WERI-Rb-1 (cell line): ENCODE measurements around the gene POLA1.
A peak's percentile ranks its signal among the peaks of the same experiment; 100 is the strongest.

Experiments
- DNase-seq: peaks from one replicate; pipeline ENCODE4 v3.0.0-alpha.2; 2020
- H3K27ac ChIP-seq: fragments of 250-450 bp; sonication (Bioruptor Pico); 2 replicates; pipeline ENCODE4 v1.5.1; 2020; ENCODE audit warnings: mild to moderate bottlenecking, moderate library complexity
- H3K27me3 ChIP-seq: fragments of 250-450 bp; sonication (Bioruptor Pico); 2 replicates; pipeline ENCODE4 v1.5.1; 2021; ENCODE audit warnings: mild to moderate bottlenecking, low read depth, moderate library complexity; ENCODE audit not compliant: insufficient read depth, severe bottlenecking
- H3K36me3 ChIP-seq: fragments of 250-450 bp; sonication (Bioruptor Pico); 2 replicates; pipeline ENCODE4 v1.5.1; 2020; ENCODE audit warnings: mild to moderate bottlenecking, moderate library complexity
- H3K4me3 ChIP-seq: 2 replicates; pipeline ENCODE4 v1.5.1; 2011; ENCODE audit warnings: low read depth, mild to moderate bottlenecking, control low read depth, low read length
- H3K9me3 ChIP-seq: fragments of 250-450 bp; sonication (Bioruptor Pico); 2 replicates; pipeline ENCODE4 v1.5.1; 2021; ENCODE audit warnings: mild to moderate bottlenecking, moderate library complexity; ENCODE audit not compliant: severe bottlenecking
- TF ChIP-seq, protein P1 (sequence below): IDR thresholded peaks from 2 replicates; pipeline ENCODE4 v1.5.1; 2011; ENCODE audit warnings: low read depth, mild to moderate bottlenecking, control low read depth, inconsistent platforms, low read length

Gene POLA1, protein sequence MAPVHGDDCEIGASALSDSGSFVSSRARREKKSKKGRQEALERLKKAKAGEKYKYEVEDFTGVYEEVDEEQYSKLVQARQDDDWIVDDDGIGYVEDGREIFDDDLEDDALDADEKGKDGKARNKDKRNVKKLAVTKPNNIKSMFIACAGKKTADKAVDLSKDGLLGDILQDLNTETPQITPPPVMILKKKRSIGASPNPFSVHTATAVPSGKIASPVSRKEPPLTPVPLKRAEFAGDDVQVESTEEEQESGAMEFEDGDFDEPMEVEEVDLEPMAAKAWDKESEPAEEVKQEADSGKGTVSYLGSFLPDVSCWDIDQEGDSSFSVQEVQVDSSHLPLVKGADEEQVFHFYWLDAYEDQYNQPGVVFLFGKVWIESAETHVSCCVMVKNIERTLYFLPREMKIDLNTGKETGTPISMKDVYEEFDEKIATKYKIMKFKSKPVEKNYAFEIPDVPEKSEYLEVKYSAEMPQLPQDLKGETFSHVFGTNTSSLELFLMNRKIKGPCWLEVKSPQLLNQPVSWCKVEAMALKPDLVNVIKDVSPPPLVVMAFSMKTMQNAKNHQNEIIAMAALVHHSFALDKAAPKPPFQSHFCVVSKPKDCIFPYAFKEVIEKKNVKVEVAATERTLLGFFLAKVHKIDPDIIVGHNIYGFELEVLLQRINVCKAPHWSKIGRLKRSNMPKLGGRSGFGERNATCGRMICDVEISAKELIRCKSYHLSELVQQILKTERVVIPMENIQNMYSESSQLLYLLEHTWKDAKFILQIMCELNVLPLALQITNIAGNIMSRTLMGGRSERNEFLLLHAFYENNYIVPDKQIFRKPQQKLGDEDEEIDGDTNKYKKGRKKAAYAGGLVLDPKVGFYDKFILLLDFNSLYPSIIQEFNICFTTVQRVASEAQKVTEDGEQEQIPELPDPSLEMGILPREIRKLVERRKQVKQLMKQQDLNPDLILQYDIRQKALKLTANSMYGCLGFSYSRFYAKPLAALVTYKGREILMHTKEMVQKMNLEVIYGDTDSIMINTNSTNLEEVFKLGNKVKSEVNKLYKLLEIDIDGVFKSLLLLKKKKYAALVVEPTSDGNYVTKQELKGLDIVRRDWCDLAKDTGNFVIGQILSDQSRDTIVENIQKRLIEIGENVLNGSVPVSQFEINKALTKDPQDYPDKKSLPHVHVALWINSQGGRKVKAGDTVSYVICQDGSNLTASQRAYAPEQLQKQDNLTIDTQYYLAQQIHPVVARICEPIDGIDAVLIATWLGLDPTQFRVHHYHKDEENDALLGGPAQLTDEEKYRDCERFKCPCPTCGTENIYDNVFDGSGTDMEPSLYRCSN (N-terminal part only)

DNA sequence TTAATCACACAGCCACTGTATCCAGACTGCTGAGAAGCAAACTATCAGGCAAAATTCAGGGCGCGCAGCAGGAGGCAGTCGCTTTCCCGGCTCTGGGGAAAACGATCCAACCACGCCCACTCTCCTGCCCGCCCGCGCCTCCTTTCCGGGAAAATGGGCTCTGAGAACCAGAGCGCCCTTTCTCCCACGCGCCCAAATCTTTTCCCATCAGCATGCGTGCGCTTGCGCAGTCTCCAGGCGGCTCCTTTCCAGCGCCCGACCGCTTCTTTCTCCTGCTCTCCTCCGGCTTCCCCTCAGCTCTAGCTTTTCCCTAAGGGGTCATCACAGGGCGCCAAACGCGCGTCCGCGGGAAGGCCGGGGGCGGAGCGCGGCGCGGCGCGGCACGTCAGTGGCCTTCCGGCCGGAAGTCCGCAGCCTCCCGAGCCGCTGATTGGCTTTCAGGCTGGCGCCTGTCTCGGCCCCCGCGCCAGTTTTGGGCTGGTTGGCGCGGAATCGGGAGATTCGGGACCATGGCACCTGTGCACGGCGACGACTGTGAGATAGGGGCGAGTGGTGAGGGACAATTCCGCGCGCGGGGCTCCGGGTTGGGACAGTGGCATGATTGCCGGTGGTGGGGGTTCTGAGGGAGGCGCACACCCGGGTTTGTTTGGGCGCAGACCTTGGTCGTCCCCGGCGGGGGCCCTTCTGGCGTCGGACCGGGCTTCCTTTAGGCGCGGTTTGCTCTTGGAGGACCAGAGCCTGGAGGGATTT lies at the start of gene POLA1:
TSS of gene POLA1 (plus strand) at position 466 of the 750 bp plus-strand sequence. CDS start at position 510, 44 bp downstream.
- Histone ChIP-seq H3K36me3 (peaks cover 8% of the 10 kb centered on the region), H3K27ac (peak within 1 kb of the TSS; percentile 93), H3K4me3 (peak within 1 kb of the TSS; percentile 72), H3K9me3 (no peaks in the 10 kb centered on the region), H3K27me3 (peaks cover 11% of the 10 kb centered on the region)
- peak; percentile 95 for DNase-seq
- TF ChIP-seq, protein P1, sequence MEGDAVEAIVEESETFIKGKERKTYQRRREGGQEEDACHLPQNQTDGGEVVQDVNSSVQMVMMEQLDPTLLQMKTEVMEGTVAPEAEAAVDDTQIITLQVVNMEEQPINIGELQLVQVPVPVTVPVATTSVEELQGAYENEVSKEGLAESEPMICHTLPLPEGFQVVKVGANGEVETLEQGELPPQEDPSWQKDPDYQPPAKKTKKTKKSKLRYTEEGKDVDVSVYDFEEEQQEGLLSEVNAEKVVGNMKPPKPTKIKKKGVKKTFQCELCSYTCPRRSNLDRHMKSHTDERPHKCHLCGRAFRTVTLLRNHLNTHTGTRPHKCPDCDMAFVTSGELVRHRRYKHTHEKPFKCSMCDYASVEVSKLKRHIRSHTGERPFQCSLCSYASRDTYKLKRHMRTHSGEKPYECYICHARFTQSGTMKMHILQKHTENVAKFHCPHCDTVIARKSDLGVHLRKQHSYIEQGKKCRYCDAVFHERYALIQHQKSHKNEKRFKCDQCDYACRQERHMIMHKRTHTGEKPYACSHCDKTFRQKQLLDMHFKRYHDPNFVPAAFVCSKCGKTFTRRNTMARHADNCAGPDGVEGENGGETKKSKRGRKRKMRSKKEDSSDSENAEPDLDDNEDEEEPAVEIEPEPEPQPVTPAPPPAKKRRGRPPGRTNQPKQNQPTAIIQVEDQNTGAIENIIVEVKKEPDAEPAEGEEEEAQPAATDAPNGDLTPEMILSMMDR, result peak; percentile 44

DNA sequence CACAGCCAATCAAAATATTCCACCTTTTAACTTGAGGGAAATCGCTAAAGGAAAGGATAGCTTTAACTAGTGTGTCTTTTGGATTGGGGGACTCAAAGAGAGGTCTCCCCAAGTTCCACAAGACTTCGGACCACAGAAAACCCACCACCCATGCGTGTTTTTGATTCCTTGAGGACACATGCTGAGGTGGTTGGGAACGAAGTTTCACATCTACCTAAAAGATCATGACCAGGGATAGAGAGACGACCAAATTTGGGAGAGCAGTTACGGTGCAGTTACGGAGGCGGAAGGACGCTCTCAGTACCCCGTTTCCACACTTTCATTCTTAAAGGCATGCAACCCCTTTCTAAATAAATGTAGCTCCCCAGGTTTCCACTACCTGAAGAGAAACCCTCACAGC lies 47.7 kb upstream of the POLA1 start:
- TF ChIP-seq, protein P1, result no peak
- Histone ChIP-seq H3K36me3 (no peaks in the 10 kb centered on the region), H3K9me3 (no peaks in the 10 kb centered on the region), H3K27me3 (peaks cover 12% of the 10 kb centered on the region), H3K27ac (no peak overlapping the region), H3K4me3 (no peak overlapping the region)
- no peak for DNase-seq

DNA sequence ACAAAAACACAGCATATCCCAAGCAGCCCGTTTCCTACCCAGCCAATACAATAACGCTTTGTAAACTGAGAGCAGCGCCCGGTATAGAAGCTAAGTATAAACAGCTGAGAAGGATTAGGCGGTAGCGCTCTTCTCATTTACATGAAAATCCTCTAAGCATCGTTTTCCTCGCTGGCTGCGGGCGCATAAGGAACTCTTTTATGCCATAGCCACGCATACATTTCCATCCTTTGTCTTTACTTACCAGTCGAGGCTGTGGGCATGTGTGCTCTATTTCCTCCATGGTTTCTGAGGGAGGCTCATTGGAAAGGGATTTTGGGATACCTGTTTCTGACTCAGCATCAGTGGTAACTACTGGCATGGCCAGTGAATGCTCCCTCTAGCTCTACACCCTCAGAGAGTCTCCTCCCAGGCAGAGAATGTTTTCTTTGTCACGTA lies 47.0 kb upstream of the POLA1 start:
- Histone ChIP-seq H3K4me3 (no peak overlapping the region), H3K36me3 (no peaks in the 10 kb centered on the region), H3K27ac (no peak overlapping the region), H3K9me3 (no peaks in the 10 kb centered on the region), H3K27me3 (peaks cover 12% of the 10 kb centered on the region)
- peak; percentile 10 for DNase-seq
- TF ChIP-seq, protein P1, result no peak

DNA sequence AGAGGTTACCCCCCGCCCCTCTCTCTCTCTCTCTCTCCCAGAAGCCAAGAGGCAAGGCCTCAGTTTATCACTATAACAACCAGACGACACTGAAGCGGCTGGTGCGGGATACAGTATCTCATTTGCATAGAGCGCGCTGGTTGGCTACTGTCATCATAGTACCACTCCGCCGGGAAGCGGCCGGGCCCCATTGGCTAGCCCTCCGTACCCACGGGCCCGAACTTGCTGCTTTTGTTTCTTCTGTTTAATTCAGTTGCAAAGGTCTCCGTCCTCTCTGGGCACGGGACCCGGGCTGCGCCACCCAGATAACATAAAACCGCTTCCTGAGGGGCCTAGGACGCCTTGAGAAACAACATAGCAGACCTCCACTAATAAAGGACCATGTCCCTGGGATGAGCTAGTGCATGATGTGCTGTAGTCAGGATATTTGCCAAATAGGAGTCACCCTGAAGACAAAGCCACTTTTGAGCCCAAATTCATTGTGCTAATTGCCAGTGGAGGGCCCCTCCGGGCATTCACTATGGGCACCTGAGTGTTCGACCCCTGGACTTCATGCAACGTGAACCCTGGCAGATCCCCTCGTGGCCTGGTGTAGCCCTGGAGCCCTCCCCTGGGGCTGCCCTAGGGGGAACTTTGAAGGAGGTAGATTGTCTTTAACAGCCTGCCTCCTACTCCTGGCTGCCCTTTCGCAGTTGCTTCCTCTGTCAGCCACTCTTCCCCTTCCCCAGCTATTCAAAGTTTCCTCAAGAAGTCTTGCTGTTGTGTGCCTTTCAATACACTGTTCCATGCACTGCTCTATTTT lies 46.3 kb upstream of the POLA1 start, which contains the start of gene PCYT1B:
TSS of gene PCYT1B (minus strand) at position 91 of the 802 bp plus-strand sequence. CDS start 242 bp downstream, outside the sequence.
- H3K36me3 ChIP-seq, result no peaks in the 10 kb centered on the region
- TF ChIP-seq, protein P1, result no peak
- H3K27me3 ChIP-seq, result peaks cover 12% of the 10 kb centered on the region
- no peak within 1 kb of the TSS for H3K27ac ChIP-seq
- DNase-seq, result no peak
- no peaks in the 10 kb centered on the region for H3K9me3 ChIP-seq
- no peak within 1 kb of the TSS for H3K4me3 ChIP-seq
